SU-DHL-6 (cell line): ENCODE measurements around the gene DAG1.

Experiments used
- H2AFZ ChIP-seq: fragments of 200-600 bp; sonication (generic); 2 replicates; pipeline ENCODE4 v1.6.1; 2014; ENCODE audit warnings: low read depth, mild to moderate bottlenecking, moderate library complexity, mixed read lengths, antibody characterized with exemption, low read length; ENCODE audit not compliant: severe bottlenecking
- H3F3A ChIP-seq: fragments of 200-600 bp; shearing (Covaris generic); 2 replicates; pipeline ENCODE4 v1.6.0; 2016; ENCODE audit warnings: antibody characterized with exemption, mild to moderate bottlenecking; ENCODE audit not compliant: insufficient read depth
- H3K27ac ChIP-seq: fragments of 200-600 bp; sonication (generic); 2 replicates; pipeline ENCODE4 v1.5.1; 2016; ENCODE audit warnings: low read depth, mild to moderate bottlenecking, low read length, moderate library complexity, mixed read lengths
- H3K27me3 ChIP-seq: fragments of 200-600 bp; sonication (generic), shearing (Covaris generic); 2 replicates; pipeline ENCODE4 v1.6.0; 2014; ENCODE audit warnings: mild to moderate bottlenecking, low read length
- H3K36me3 ChIP-seq: fragments of 200-600 bp; sonication (generic); 2 replicates; pipeline ENCODE4 v1.6.1; 2014; ENCODE audit warnings: mild to moderate bottlenecking, low read length, mixed read lengths
- H3K4me2 ChIP-seq: fragments of 300-600, 200-600 bp; shearing (Covaris generic), sonication (generic); 2 replicates; pipeline ENCODE4 v1.6.0; 2014; ENCODE audit warnings: low read length, low read depth, mild to moderate bottlenecking; ENCODE audit not compliant: poor library complexity, severe bottlenecking
- H3K4me3 ChIP-seq: fragments of 200-600 bp; sonication (generic); 2 replicates; pipeline ENCODE4 v1.5.1; 2014; ENCODE audit warnings: antibody characterized with exemption, low read length, mild to moderate bottlenecking, mixed read lengths; ENCODE audit not compliant: insufficient read depth, poor library complexity, severe bottlenecking
- H3K79me2 ChIP-seq: fragments of 200-600 bp; sonication (generic); 2 replicates; pipeline ENCODE4 v1.6.1; 2014; ENCODE audit warnings: mild to moderate bottlenecking, low read length, moderate library complexity; ENCODE audit not compliant: insufficient read depth
- H3K9ac ChIP-seq: fragments of 200-600 bp; sonication (generic); 2 replicates; pipeline ENCODE4 v1.7.0; 2014; ENCODE audit warnings: mild to moderate bottlenecking, low read length
- H3K9me2 ChIP-seq: fragments of 200-600 bp; sonication (generic); replicated peaks from 2 replicates; pipeline ENCODE4 v1.6.1; 2014; ENCODE audit warnings: low read length; ENCODE audit not compliant: insufficient read depth
- H3K9me3 ChIP-seq: fragments of 200-600 bp; sonication (generic); 2 replicates; pipeline ENCODE4 v1.6.1; 2014; ENCODE audit warnings: low read length, mixed read lengths; ENCODE audit not compliant: insufficient read depth
- H4K20me1 ChIP-seq: fragments of 200-600 bp; sonication (generic); 2 replicates; pipeline ENCODE4 v1.6.1; 2014; ENCODE audit warnings: low read depth, mild to moderate bottlenecking, antibody characterized with exemption, low read length, moderate library complexity, mixed read lengths
- EZH2phosphoT487 ChIP-seq: fragments of 200-600 bp; sonication (generic), shearing (Covaris generic); conservative IDR thresholded peaks from 2 replicates; pipeline ENCODE4 v1.6.1; 2018; ENCODE audit warnings: mild to moderate bottlenecking, antibody characterized with exemption, low read length, moderate library complexity, mixed read lengths
- TF ChIP-seq, protein P1 (sequence below): fragments of 200-600 bp; sonication (generic); IDR thresholded peaks from one replicate; pipeline ENCODE4 v1.5.1; 2017; ENCODE audit warnings: antibody characterized with exemption, mild to moderate bottlenecking, low read length, moderate library complexity; ENCODE audit not compliant: insufficient read depth, poor library complexity, severe bottlenecking

Gene DAG1

DNA sequence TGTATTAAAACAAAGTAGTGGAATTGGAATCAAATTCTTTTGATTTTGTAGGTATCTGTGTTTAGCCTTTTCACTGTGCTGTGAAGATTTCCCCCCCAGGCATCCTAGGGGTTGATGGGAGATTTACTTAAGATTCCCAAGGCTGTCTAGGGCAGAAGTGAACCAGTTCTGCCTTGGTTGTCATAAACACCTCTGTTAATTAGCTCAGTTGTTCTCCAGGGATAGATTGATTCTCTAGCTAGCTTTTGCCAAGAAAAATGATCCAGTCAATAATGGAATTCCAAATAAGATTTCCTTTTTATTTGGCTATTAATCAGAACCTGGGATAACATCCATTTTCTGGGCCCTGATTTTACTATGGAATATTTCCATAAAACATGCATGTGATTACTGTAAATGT is 12.7 kb downstream of the DAG1 start:
- Histone ChIP-seq H3K27me3 (no peaks in the 10 kb centered on the region), H3K4me3 (no peak overlapping the region), H3K9me3 (no peaks in the 10 kb centered on the region), H3K27ac (no peak overlapping the region), H3K4me2 (no peak overlapping the region), H3K9ac (no peak overlapping the region), H3K9me2 (no peaks in the 10 kb centered on the region), H3F3A (no peaks in the 10 kb centered on the region), H3K36me3 (no peaks in the 10 kb centered on the region), H3K79me2 (peaks cover 16% of the 10 kb centered on the region; the same call in 1 of the 2 replicates), H4K20me1 (no peaks in the 10 kb centered on the region), H2AFZ (no peak overlapping the region)
- TF ChIP-seq EZH2phosphoT487: no peak
- TF ChIP-seq, protein P1, sequence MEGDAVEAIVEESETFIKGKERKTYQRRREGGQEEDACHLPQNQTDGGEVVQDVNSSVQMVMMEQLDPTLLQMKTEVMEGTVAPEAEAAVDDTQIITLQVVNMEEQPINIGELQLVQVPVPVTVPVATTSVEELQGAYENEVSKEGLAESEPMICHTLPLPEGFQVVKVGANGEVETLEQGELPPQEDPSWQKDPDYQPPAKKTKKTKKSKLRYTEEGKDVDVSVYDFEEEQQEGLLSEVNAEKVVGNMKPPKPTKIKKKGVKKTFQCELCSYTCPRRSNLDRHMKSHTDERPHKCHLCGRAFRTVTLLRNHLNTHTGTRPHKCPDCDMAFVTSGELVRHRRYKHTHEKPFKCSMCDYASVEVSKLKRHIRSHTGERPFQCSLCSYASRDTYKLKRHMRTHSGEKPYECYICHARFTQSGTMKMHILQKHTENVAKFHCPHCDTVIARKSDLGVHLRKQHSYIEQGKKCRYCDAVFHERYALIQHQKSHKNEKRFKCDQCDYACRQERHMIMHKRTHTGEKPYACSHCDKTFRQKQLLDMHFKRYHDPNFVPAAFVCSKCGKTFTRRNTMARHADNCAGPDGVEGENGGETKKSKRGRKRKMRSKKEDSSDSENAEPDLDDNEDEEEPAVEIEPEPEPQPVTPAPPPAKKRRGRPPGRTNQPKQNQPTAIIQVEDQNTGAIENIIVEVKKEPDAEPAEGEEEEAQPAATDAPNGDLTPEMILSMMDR: no peak

DNA sequence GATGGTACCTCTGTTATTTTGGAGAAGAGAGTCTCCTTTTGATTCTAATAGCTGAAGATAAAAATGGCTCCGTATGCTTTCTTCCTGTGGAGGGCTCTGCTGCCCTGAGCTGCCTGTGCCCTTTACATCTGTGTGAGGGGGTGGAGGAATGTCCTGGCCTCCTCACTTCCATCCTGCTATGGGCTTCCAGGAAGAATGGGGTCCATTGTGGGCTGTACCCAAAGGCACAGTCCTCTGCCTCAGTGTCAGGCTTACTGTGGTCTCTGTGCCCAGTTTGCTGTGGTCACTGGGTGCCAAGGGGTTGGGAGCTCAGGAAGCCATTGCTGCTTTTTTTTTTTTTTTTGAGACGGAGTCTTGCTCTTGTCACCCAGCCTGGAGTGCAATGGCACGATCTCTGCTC is 14.4 kb downstream of the DAG1 start:
- Histone ChIP-seq H2AFZ (no peak overlapping the region), H3K4me3 (no peak overlapping the region), H3F3A (no peaks in the 10 kb centered on the region), H3K36me3 (no peaks in the 10 kb centered on the region), H3K79me2 (peaks cover 16% of the 10 kb centered on the region; the same call in 1 of the 2 replicates), H3K4me2 (no peak overlapping the region), H3K9me2 (no peaks in the 10 kb centered on the region), H3K9me3 (no peaks in the 10 kb centered on the region), H4K20me1 (no peaks in the 10 kb centered on the region), H3K9ac (no peak overlapping the region), H3K27me3 (no peaks in the 10 kb centered on the region), H3K27ac (no peak overlapping the region)
- TF ChIP-seq, protein P1: no peak
- no peak for TF ChIP-seq EZH2phosphoT487

DNA sequence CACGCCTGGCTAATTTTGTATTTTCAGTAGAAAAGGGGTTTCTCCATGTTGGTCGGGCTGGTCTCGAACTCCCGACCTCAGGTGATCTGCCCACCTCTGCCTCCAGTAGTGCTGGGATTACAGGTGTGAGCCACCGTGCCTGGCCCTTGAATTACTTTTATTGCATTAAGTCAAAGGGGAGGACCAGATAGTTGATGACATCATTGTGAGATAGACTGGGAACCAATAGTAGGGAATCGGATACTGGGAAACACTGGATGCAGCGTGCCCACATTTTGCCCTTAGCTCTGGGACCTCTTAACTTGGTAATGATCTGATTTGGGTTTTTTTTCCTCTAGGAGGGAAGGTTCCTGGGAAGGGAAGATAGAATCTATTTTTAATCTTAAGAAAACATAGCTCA is 19.2 kb downstream of the DAG1 start:
- no peaks in the 10 kb centered on the region for H4K20me1 ChIP-seq

More for the DNA sequence above, 19.2 kb downstream of the DAG1 start:
- 0 out of 2 replicates have a peak, but pooled peaks cover 6% of the 10 kb centered on the region for H3K79me2 ChIP-seq
- no peaks in the 10 kb centered on the region for H3K9me2 ChIP-seq
- no peak overlapping the region for H2AFZ ChIP-seq
- H3K9me3 ChIP-seq: no peaks in the 10 kb centered on the region
- no peak overlapping the region for H3K27ac ChIP-seq
- H3K27me3 ChIP-seq: no peaks in the 10 kb centered on the region
- no peaks in the 10 kb centered on the region for H3K36me3 ChIP-seq
- H3K4me3 ChIP-seq: no peak overlapping the region
- no peak overlapping the region for H3K9ac ChIP-seq
- no peak overlapping the region for H3K4me2 ChIP-seq
- TF ChIP-seq, protein P1: no peak
- no peak for TF ChIP-seq EZH2phosphoT487
- no peaks in the 10 kb centered on the region for H3F3A ChIP-seq
